OCI-LY3 (cell line): Measurements from ENCODE around the gene EMILIN2.

Source experiments
- CTCF ChIP-seq: fragments of 200-600, 300-600 bp; sonication (generic); IDR thresholded peaks from 2 replicates; pipeline ENCODE4 v1.5.1; 2014; ENCODE audit warnings: antibody characterized with exemption, low read length, low read depth
- EZH2phosphoT487 ChIP-seq: fragments of 200-600 bp; shearing (Covaris generic); IDR thresholded peaks from 2 replicates; pipeline ENCODE4 v1.6.1; 2018; ENCODE audit warnings: antibody characterized with exemption, mixed run types, low read depth

- TF ChIP-seq CTCF: no peak
- TF ChIP-seq EZH2phosphoT487: no peak
Measured at GRCh38 chr18:2848247-2849246, 1.7 kb downstream of the EMILIN2 start.
